ENCODE data around the gene CAPN13. TPM values are rescaled to one million over a fixed set of nuclear protein-coding genes. Genes with fewer than 3 reads are reported as not detected.

Gene CAPN13
- total RNA-seq, 2 experiments from 2014 or later, result not detected

DNA sequence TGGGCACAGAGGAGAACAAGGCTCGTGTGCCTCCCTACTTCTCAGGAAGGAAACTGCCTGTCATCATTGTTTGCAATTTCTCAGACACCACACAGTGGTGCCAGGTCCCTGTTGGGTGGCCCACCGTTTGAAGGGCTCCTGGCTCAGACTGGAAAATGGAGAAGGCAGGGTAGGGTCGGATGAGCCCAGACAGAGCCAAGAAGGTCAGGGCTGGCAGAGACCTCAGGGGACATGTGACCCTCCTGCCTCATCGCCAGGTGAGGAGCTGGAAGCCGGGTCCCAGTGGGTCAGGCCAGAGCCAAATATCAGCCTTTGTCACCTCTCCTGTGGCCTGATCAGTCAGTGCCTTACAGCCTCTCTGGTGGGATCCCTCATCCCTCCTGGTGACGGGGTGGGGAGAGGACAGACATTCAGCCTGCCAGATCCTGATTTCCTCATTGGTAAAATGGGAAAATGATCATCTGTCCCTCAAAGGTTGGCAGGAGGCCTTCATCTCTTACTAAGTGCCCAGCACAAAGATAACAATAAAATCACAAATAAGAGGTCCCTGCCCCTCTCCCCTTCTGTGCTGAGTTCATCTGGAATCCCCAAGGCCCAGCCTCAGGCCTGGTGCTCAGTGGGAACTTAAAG lies 117.6 kb downstream of the CAPN13 start:
- no peaks in the 10 kb centered on the region for H3K27me3 Mint-ChIP-seq
- DNase-seq, result no peak
- H3K9me3 Mint-ChIP-seq, result no peaks in the 10 kb centered on the region
- H3K27ac Mint-ChIP-seq, result no peak overlapping the region
- H3K4me3 Mint-ChIP-seq, result no peak overlapping the region
- no peaks in the 10 kb centered on the region for H3K4me1 Mint-ChIP-seq (ENCODE audit: low read depth)
- H3K36me3 Mint-ChIP-seq, result no peaks in the 10 kb centered on the region
- POLR2A ChIA-PET, result no interaction called here
- intact Hi-C loops (cut with micrococcal nuclease), result no loop called here
- CTCF ChIA-PET, result interaction anchor here (0.5 to 1.6 kb wide), 4 partner anchors 17 to 481 kb away, joined by 3 to 4 read pairs (median 3); no protein-coding TSS in a partner anchor

DNA sequence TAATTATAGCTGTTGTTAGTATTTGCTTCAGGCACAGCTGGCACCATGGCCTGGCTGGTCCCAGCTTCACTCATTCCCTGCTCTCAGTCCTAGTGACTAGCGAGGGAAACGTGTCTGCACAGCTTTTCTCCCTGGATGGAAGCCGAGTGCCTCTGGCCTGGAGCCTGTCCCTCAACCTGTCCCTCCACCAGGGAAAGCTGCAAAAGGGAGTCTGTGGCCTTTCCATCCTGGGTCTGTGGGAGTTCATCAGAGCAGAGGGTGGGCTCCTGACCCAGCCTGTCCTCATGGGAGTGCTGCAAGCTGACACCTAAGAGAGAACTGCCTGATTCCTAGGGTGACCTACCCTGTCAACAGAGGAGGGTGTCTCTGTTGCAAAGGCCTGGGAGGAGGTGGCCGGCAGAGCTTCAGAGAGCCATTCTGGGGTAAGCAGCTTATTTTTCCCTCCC lies 118.3 kb downstream of the CAPN13 start:
- CTCF ChIA-PET, result interaction anchor here (0.6 to 3.5 kb wide), 5 partner anchors 17 to 524 kb away, joined by 3 to 26 read pairs (median 4); no protein-coding TSS in a partner anchor
- intact Hi-C loops (cut with micrococcal nuclease), result no loop called here
- POLR2A ChIA-PET, result interaction anchor here (0.6 kb wide), 1 partner anchor 403 kb away, joined by 3 read pairs; no protein-coding TSS in a partner anchor
- Mint-ChIP-seq H3K4me1 (ENCODE audit: low read depth) (no peaks in the 10 kb centered on the region), H3K36me3 (no peaks in the 10 kb centered on the region), H3K9me3 (no peaks in the 10 kb centered on the region), H3K27me3 (no peaks in the 10 kb centered on the region), H3K4me3 (no peak overlapping the region), H3K27ac (no peak overlapping the region)
- no peak for DNase-seq

DNA sequence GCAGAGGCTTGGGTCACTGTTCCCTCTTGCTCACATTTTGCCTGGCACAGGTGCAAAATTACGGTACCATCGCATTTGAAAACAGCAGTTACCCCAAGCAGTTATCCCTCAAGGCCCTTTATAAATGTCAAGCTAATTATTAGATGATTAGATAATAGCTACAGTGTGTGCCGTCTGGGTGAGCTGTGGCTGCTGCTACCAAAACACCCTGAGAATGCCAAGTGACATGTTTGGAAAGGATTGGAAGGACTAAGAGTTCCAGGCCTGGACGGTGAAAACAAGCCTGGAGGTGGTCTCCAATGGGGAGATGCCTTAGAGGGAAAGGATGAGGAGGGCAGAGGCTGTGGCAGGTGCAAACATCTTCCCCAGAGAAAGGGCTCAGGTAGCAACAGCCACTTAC lies 120.6 kb downstream of the CAPN13 start:
- no peaks in the 10 kb centered on the region for H3K27me3 Mint-ChIP-seq
- H3K36me3 Mint-ChIP-seq, result no peaks in the 10 kb centered on the region
- H3K9me3 Mint-ChIP-seq, result no peaks in the 10 kb centered on the region
- intact Hi-C loops (cut with micrococcal nuclease), result no loop called here
- H3K4me1 Mint-ChIP-seq (ENCODE audit: low read depth), result no peaks in the 10 kb centered on the region
- POLR2A ChIA-PET, result no interaction called here
- CTCF ChIA-PET, result interaction anchor here (0.6 to 3.5 kb wide), 10 partner anchors 8 to 522 kb away, joined by 3 to 26 read pairs (median 4); no protein-coding TSS in a partner anchor
- no peak overlapping the region for H3K4me3 Mint-ChIP-seq
- no peak for DNase-seq
- no peak overlapping the region for H3K27ac Mint-ChIP-seq

DNA sequence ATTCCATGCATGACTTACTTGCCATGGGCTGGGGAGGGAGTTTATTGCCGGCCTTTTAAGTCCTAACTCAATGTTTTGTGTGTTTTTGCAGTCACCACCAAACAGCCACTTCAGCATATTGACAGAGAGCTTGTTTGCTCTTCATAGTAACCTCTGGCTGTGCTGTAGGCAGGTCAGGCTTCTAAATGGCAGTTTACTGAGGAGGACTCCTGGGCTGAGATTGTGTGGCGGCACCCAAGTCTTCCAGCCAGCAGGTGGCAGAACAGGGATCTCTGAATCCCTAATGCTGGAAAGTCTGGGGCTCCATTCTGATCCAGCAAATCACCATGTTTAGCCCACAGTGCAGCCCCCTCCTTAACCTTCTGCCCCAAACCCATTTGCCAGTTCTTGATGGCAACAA lies 121.2 kb downstream of the CAPN13 start:
- Mint-ChIP-seq H3K4me3 (no peak overlapping the region), H3K27me3 (no peaks in the 10 kb centered on the region), H3K27ac (no peak overlapping the region), H3K4me1 (ENCODE audit: low read depth) (no peaks in the 10 kb centered on the region), H3K9me3 (no peaks in the 10 kb centered on the region), H3K36me3 (no peaks in the 10 kb centered on the region)
- ChIA-PET POLR2A (interaction anchor here (0.6 kb wide), 1 partner anchor 113 kb away, joined by 3 read pairs; no protein-coding TSS in a partner anchor), CTCF (interaction anchor here (0.7 to 3.5 kb wide), 6 partner anchors 9 to 521 kb away, joined by 4 to 26 read pairs (median 5); no protein-coding TSS in a partner anchor)
- DNase-seq, result peak; percentile 24
- intact Hi-C loops (cut with micrococcal nuclease), result no loop called here

DNA sequence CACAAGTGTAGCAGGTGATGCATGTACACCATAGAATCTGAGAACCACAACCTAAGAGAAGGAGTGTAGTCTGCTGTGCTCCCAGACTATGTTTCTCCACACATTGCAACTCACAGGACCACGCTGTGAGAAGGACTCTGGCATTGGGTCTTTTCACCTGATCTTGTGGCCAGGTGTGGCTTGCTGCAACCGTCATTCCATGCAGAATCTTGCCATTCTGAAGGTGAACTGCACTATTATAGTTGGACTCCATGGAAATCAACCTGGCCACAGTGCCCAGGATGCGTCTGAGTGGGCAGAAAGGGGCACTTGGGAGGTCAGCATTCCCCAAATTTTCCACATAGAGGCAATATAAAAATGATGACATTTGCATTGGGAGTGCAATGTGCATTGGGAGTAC lies 122.2 kb downstream of the CAPN13 start:
- no peak for DNase-seq
- Mint-ChIP-seq H3K27me3 (no peaks in the 10 kb centered on the region), H3K4me1 (ENCODE audit: low read depth) (no peaks in the 10 kb centered on the region), H3K36me3 (no peaks in the 10 kb centered on the region), H3K9me3 (no peaks in the 10 kb centered on the region), H3K27ac (no peak overlapping the region), H3K4me3 (no peak overlapping the region)
- ChIA-PET CTCF (interaction anchor here (0.7 to 1.0 kb wide), 2 partner anchors 26 to 519 kb away, joined by 3 to 4 read pairs; no protein-coding TSS in a partner anchor), POLR2A (no interaction called here)
- intact Hi-C loops (cut with micrococcal nuclease), result no loop called here

DNA sequence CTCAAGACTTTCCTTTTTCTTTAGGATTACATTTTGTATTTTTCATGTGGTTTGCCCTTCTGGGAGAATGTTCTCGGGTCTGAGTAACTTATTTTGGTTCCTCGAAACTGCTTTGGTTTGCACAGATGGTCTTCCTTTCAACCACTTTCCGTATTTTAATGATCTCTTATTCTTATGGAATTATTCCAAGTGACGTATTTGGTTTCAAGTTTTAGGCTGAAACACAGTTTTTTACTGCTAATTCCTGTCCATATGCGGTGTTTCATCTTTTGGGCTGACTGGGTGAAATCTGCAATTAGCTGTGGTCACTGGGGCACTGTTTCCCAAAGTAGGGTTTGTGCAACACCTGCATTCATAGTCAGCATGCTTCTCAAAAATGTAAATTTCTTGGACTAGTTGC lies 122.7 kb downstream of the CAPN13 start:
- no peak overlapping the region for H3K4me3 Mint-ChIP-seq
- ChIA-PET CTCF (interaction anchor here (0.7 to 1.0 kb wide), 2 partner anchors 27 to 519 kb away, joined by 3 to 4 read pairs; no protein-coding TSS in a partner anchor), POLR2A (no interaction called here)
- no peak overlapping the region for H3K27ac Mint-ChIP-seq
- H3K36me3 Mint-ChIP-seq, result no peaks in the 10 kb centered on the region
- H3K27me3 Mint-ChIP-seq, result no peaks in the 10 kb centered on the region
- intact Hi-C loops (cut with micrococcal nuclease), result no loop called here
- no peaks in the 10 kb centered on the region for H3K9me3 Mint-ChIP-seq
- DNase-seq, result no peak
- no peaks in the 10 kb centered on the region for H3K4me1 Mint-ChIP-seq (ENCODE audit: low read depth)

DNA sequence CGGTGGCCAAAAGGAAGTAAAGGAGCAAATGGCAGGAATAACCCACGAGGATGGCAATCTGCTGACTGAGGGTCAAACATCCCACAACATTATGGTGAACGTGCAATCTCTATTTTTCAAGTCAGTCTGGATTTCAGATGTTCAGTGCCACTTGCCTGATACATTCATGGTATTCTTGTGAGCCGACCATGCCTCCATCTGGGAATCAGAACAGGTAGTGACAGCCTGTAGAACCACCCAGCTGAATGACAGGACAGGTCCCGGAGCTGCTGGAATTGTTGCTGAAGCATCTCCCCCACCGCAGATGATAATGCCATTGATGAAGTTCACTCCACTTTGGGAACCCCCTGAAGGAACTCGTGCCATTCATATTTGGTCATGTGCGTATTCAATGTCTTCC lies 123.2 kb downstream of the CAPN13 start:
- Mint-ChIP-seq H3K27ac (no peak overlapping the region), H3K36me3 (no peaks in the 10 kb centered on the region), H3K4me1 (ENCODE audit: low read depth) (no peaks in the 10 kb centered on the region), H3K27me3 (no peaks in the 10 kb centered on the region), H3K4me3 (no peak overlapping the region), H3K9me3 (no peaks in the 10 kb centered on the region)
- intact Hi-C loops (cut with micrococcal nuclease), result no loop called here
- no peak for DNase-seq
- CTCF ChIA-PET, result interaction anchor here (1.0 kb wide), 1 partner anchor 27 kb away, joined by 3 read pairs; no protein-coding TSS in a partner anchor
- POLR2A ChIA-PET, result no interaction called here

DNA sequence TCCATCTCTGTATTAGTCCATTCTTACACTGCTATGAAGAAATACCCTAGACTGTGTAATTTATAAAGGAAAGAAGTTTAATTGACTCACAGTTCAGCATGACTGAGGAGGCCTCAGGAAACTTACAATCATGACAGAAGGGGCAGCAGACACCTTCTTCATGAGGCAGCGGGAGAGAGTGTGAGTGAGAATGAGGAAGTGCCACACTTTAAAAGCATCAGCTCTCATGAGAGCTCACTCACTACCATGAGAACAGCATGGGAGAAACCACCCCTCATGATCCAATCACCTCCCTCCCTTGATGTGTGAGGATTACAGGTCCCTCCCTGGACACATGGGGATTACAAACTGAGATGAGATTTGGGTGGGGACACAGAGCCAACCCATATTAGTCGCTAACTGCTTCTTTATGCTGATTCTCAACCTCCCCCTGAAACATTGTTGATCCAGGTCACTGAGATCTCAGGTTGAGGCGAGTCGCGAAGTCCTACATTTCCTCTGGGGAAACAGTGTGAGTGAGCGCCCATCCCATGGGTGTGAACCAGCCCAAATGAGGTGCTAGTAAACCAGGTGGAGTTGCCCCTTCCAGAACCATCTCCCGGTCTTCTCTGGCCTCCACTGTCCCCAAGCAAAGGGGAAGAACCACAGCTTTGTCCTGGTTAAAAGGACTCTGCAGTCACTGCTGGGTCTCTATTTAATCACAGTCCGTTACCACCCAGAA lies 123.8 kb downstream of the CAPN13 start:
- Mint-ChIP-seq H3K27me3 (no peaks in the 10 kb centered on the region), H3K4me3 (no peak overlapping the region), H3K36me3 (no peaks in the 10 kb centered on the region), H3K4me1 (ENCODE audit: low read depth) (no peaks in the 10 kb centered on the region), H3K27ac (no peak overlapping the region), H3K9me3 (no peaks in the 10 kb centered on the region)
- ChIA-PET POLR2A (no interaction called here), CTCF (no interaction called here)
- no peak for DNase-seq
- intact Hi-C loops (cut with micrococcal nuclease), result no loop called here

DNA sequence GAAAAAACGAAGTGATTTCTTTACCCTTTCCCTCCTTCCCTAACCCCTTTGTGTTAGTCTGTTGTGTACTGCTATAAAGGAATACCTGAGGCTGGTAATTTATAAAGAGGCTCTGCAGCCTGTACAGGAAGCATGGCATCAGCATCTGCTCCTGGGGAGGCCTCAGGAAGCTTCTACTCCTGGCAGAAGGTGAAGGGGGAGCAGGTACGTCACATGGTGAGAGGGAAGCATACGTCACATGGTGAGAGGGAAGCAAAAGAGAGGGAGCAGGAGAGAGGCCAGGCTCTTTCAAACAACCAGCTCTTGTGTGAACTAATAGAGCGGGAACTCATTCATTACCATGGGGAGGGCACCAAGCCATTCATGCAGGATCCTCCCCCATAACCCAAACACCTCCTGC lies 126.2 kb downstream of the CAPN13 start:
- H3K4me1 Mint-ChIP-seq (ENCODE audit: low read depth), result no peaks in the 10 kb centered on the region
- no peaks in the 10 kb centered on the region for H3K36me3 Mint-ChIP-seq
- no peak overlapping the region for H3K27ac Mint-ChIP-seq
- ChIA-PET CTCF (no interaction called here), POLR2A (no interaction called here)
- no peaks in the 10 kb centered on the region for H3K9me3 Mint-ChIP-seq
- intact Hi-C loops (cut with micrococcal nuclease), result no loop called here
- no peaks in the 10 kb centered on the region for H3K27me3 Mint-ChIP-seq
- no peak overlapping the region for H3K4me3 Mint-ChIP-seq
- DNase-seq, result no peak

DNA sequence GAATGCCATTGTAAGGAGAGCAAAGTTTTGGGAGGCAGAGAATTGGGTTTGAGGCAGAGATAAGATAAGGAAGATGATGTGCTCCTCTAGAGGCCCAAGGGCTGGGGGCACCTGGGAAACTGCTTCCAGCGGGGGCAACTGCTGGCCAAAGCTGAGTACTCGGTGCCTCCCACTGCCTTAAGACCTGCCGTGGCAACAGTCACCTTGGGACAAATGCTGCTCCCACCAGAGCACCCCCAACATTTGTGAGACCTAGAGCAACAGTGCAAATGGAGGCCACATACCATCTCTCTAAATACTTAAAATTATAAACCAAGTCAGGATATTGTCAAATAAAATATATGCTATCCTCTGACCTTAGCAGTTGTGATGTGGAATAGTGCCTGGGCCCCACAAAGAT lies 127.1 kb downstream of the CAPN13 start:
- intact Hi-C loops (cut with micrococcal nuclease), result no loop called here
- Mint-ChIP-seq H3K4me1 (ENCODE audit: low read depth) (no peaks in the 10 kb centered on the region), H3K4me3 (no peak overlapping the region), H3K9me3 (no peaks in the 10 kb centered on the region), H3K27me3 (no peaks in the 10 kb centered on the region), H3K27ac (no peak overlapping the region), H3K36me3 (no peaks in the 10 kb centered on the region)
- ChIA-PET CTCF (no interaction called here), POLR2A (no interaction called here)
- no peak for DNase-seq

DNA sequence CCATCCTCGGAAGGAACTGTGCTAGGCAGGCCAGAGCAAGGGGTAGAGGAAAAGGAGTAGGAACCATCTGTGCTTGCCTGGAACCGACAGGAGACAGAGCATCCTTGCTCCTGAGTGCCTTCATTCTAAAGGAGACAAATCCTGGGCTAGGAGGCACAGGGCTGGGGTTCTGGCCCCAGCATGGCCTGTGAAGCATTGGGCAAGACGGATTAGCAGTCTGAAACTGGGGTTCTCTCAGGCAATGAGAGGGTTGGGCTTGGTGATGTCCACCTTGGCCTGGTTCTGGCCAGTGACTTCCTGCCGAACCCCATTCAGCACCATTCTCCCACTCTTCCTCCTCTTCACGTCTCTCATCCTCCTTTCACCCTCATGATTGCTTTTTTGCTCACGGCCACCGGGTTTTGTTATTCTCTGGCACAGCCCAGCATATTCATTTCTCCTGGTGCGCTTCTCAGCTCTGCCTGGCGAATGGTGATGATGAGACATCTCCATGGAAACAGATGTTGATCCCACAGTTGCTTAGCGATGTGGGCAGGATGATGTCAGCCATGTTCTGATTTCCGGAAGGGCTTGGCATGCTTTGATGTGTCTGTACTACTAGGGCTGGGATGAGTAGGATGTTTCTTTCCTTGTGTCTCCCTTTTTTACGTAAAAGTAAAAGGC lies 127.7 kb downstream of the CAPN13 start:
- no peak overlapping the region for H3K27ac Mint-ChIP-seq
- ChIA-PET CTCF (no interaction called here), POLR2A (no interaction called here)
- H3K9me3 Mint-ChIP-seq, result no peaks in the 10 kb centered on the region
- no peak overlapping the region for H3K4me3 Mint-ChIP-seq
- no peaks in the 10 kb centered on the region for H3K4me1 Mint-ChIP-seq (ENCODE audit: low read depth)
- H3K36me3 Mint-ChIP-seq, result no peaks in the 10 kb centered on the region
- intact Hi-C loops (cut with micrococcal nuclease), result no loop called here
- H3K27me3 Mint-ChIP-seq, result no peaks in the 10 kb centered on the region
- DNase-seq, result peak; percentile 43

DNA sequence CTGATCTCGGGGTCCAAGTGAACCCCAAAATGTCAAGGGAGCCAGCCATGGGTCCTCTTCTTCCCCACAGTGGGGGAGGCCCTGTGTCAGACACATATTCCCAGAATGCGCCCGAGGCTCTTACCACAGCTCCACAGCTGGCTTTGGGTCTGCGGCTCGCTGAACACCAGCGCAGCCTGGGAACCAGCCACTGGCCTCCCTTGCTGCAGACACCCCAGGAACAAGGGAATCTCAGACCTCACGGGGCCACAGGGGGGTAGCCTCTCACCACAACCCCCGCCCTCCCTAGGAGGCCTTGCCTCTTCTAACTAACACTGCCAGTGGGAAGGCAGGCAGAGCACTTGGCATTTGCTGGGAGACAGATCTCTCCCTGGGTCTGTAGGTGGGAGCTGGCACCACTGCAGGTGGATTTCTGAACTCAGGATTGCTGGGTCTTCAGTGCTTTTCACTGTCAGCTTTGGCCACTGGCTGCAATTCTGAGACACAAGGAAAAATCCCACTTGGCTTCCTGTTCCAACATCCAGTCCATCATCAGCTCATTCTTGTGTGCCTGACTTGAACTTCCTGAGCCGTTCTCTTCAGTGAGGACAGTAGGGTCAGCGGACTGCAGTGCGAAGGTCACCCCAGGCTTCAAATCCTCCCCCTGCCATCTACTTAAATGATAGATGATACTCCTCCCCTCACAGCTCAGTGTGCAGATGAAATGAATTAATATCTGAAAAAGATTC lies 128.7 kb downstream of the CAPN13 start:
- peaks cover 2% of the 10 kb centered on the region for H3K27me3 Mint-ChIP-seq
- H3K4me1 Mint-ChIP-seq (ENCODE audit: low read depth), result no peaks in the 10 kb centered on the region
- no peaks in the 10 kb centered on the region for H3K36me3 Mint-ChIP-seq
- POLR2A ChIA-PET, result no interaction called here
- intact Hi-C loops (cut with micrococcal nuclease), result no loop called here
- H3K9me3 Mint-ChIP-seq, result no peaks in the 10 kb centered on the region
- CTCF ChIA-PET, result interaction anchor here (1.2 kb wide), 1 partner anchor 470 kb away, joined by 4 read pairs; no protein-coding TSS in a partner anchor
- DNase-seq, result no peak
- H3K4me3 Mint-ChIP-seq, result no peak overlapping the region
- no peak overlapping the region for H3K27ac Mint-ChIP-seq

All from activated CD4-positive, alpha-beta memory T cell treated with anti-CD3 and anti-CD28 coated beads for 36 hours (primary cell).